Motor neuron (in vitro differentiated cells): ENCODE results near the gene SBK3. TPM values are rescaled to one million over a fixed set of nuclear protein-coding genes. Genes with fewer than 3 reads are reported as not detected.
A peak's percentile ranks its signal among the peaks of the same experiment; 100 is the strongest.
"Not testable (repeated sequence)": the region's sequence is repeated elsewhere in the genome, so short reads cannot be mapped to it uniquely, and the experiment has no call there.

Experiments used
- ATAC-seq, 8 experiments: fragments of 200-7000 bp; cut with Tn5 transposase; replicated peaks in 6 of 8; 2 replicates each; pipeline ENCODE4 v1.8.0; 2021; ENCODE audit warnings: mild to moderate bottlenecking in 8 of 8, moderate library complexity in 8 of 8
- H3K27ac ChIP-seq, 2 donors: fragments of 250-450 bp; sonication (Bioruptor Pico); 2 replicates each; pipeline ENCODE4 v1.9.0; 2021; ENCODE audit warnings: antibody characterized with exemption in 2 of 2, mild to moderate bottlenecking in 2 of 2, moderate library complexity in 1 of 2
- H3K4me1 ChIP-seq, 2 donors: fragments of 250-450 bp; sonication (Bioruptor Pico); replicated peaks in 1 of 2; 2 replicates each; pipeline ENCODE4 v1.6.1; 2021; ENCODE audit warnings: antibody characterized with exemption in 2 of 2, mild to moderate bottlenecking in 2 of 2, moderate library complexity in 1 of 2
- H3K4me3 ChIP-seq, 5 donors: fragments of 250-450 bp; sonication (Bioruptor Pico); 2 replicates each; pipeline ENCODE4 v1.9.0; 2021; ENCODE audit warnings: antibody characterized with exemption in 5 of 5, mild to moderate bottlenecking in 5 of 5, moderate library complexity in 4 of 5
- WGBS, 10 experiments: fragments of 450-650 bp; shearing (Covaris generic); methylation state at CpG; one replicate each; pipeline ENCODE4 v1.0.0; 2022; 5-methylcytosine and 5-hydroxymethylcytosine counted together
- in situ Hi-C, 9 experiments: fragments of 400-800 bp; cut with MboI; loops; one replicate each; pipeline ENCODE4 v1.15.0; 2021; ENCODE audit warnings: low sequenced_read_pairs in 9 of 9, low pct_unique_long_range_greater_than_20kb in 2 of 9; ENCODE audit not compliant: unreplicated experiment in 9 of 9
- total RNA-seq, 8 experiments: library from RNA; unstranded; fragments of 300-600 nt; gene quantifications; 2 replicates each; pipeline versions ENCODE4 v1.2.3 to v1.2.4, GENCODE V29; 2022

SBK3 gene
- total RNA-seq, 8 experiments from 2014 or later, result 0.14 to 1.1 (median 0.31) TPM; not detected in 3

DNA sequence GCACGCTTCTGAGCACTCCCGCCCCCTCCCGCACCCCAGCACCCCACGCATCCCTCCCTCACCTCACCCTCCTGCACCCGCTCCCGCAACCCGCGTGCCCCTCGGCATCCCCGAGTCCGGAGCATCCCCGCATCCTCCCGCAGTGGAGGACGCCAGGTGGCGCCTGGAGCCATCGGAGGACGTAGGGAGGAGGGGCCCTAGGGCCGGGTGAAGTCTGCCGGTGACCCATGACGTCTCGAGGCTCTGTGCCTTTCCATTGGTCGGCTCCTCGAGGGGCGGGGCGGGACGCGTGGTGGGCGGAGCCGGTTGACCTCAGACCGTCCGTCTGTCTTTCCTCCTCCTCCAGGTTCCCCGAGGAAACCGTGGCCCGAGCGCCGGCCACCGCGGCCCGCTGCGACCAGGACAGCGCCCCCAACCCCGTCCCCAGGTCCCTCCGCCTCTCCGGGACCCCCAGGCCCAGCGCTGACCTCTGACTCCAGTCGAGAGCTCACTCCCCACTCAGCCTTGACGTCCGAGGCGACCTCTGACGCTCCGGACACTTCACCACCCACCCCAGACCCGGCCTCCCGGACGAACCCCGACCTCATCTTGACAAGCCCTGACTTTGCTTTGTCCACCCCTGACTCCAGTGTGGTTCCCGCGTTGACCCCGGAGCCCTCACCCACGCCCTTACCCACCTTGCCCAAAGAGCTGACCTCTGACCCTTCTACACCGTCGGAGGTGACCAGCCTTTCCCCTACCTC, 28.3 kb downstream of the SBK3 start:
- 0% methylated on average over 3 of the region's 61 CpGs; no CpG with 5 or more reads in 9 of the 10 experiments for WGBS, 10 experiments
- Histone ChIP-seq H3K4me1 (peaks cover 4% of the 10 kb centered on the region in 2 donors), H3K27ac (peak overlapping the region; percentile 32 to 66), H3K4me3 (peak overlapping the region; percentile 18 to 33 (median 28))
- in situ Hi-C loops, result loop anchor here in 3 of 9 experiments (10.0 kb wide), 2 partner anchors 88 to 108 kb away; partner anchors contain the start of genes ZNF784 (in 2 of the 3), ZNF524 (in 1 of the 3) and ZNF865 (in 1 of the 3)
- ATAC-seq, result peak; percentile 95 to 99 (median 98)

DNA sequence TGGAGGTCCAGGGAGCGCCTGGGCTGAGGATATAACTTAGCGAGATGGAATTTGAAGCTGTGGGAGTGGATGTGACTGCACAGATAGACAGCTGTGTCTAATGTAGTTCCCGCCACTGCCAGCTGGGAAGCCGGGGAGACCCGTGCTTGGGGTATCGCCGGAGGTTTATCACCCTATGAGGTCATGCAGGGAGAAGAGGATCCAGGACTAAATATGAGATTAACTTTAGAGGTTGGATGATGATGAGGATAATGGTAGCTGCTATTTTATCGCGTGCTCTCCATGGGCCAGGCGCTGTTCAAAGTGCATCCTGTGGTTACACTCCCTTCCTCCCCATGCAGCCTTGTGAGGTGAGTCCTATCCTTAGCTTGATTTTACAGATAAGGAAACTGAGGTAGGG, 37.2 kb downstream of the SBK3 start:
- 49 to 100% (median 80%) methylated on average over 1 to 6 of the region's 10 CpGs; no CpG with 5 or more reads in 3 of the 10 experiments for WGBS, 10 experiments
- in situ Hi-C loops, result no loop called here

DNA sequence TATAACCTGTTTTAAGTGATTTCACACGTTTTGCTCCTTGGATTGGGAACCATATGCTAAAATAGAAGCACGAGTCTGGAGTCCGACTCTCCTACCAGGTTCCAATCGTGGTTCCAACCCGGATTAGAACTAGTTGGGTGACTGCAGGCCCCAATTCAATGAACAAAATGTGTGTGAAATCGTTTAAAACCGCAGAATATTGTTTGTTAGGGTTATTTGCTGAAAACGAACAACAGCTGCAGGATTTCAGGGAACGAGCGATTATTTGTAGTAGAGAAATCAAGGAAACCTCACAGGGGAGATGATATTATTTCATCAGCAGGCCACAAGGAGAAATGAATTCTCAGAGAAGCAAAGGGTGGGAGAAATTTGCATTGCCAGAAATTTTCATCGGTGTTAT, 40.4 kb downstream of the SBK3 start:
- in situ Hi-C loops, result no loop called here

More for the DNA sequence above, 37.2 kb downstream of the SBK3 start:
- Histone ChIP-seq H3K4me3 (no peak overlapping the region), H3K4me1 (no peaks in the 10 kb centered on the region), H3K27ac (no peak overlapping the region)
- no peak for ATAC-seq

DNA sequence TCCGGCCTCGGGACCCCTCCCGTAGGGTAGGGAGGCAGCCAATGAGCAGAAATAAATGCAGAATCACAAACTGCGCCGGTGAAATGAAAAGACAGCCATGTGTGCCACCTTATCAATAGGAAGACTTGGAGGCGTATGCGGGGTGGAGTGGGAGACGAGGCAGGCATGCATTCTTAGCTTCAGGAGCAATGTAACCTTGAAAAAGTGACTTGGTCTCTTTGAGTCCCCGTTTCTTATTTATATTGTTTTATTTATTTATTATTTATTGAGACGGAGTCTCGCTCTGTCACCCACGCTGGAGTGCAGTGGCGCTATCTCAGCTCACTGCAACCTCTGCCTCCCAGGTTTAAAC, 41.1 kb downstream of the SBK3 start:
- ATAC-seq, result no peak
- Histone ChIP-seq H3K27ac (peak overlapping the region in 1 of 2 donors; percentile 75), H3K4me1 (no peaks in the 10 kb centered on the region), H3K4me3 (peak overlapping the region in 4 of 5 donors; percentile 29 to 37 (median 34))
- 32 to 100% (median 41%) methylated on average over 1 to 13 of the region's 13 CpGs; no CpG with 5 or more reads in 1 of the 10 experiments for WGBS, 10 experiments
- in situ Hi-C loops, result no loop called here

More for the DNA sequence above, 40.4 kb downstream of the SBK3 start:
- ATAC-seq, result no peak
- H3K27ac ChIP-seq, result no peak overlapping the region
- no peaks in the 10 kb centered on the region for H3K4me1 ChIP-seq
- WGBS, 10 experiments, result 50 to 92% (median 76%) methylated on average over 2 to 11 of the region's 11 CpGs
- H3K4me3 ChIP-seq, result no peak overlapping the region

DNA sequence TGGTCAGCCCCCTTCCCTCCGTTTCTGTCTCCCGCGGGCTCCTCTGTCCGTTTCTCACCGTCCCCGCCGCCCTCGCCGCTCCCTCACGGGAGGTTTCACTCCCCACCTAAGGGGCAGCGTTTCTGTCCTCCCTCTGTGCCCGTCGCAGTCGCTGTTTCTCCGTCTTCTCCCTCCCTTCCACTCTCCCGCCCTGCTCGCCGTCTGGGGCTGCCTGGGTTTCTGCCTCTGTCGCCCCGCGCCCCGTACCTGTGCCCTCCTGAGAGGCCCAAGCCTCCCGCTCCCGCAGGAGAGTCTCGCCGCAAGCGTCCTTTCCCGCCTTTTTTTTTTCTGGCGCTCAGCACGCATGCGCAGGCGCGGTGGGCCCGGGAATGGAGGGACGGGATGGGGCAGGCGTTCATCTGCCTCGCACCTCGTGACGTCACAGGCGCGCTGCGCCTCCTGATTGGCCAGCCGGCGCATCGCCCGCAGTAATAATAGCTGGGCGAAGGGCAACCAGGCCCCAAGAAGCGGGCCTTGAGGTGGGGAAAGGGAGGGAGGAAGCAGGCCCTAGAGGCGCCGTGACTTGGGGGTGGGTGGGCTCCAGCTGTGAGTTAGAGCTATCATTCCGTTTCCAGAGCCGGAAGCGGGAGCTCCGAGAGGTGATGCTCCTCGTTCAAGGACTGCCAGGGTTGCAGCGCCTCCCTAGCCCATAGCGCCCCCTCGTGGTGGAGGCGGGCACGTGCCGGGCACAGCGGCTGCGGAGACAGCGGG, 41.7 kb downstream of the SBK3 start:
- Histone ChIP-seq H3K4me3 (peak overlapping the region; percentile 29 to 37 (median 32)), H3K27ac (peak overlapping the region; percentile 47 to 75), H3K4me1 (no peaks in the 10 kb centered on the region)
- peak; percentile 96 to 99 (median 98) for ATAC-seq
- WGBS, 10 experiments, result 0 to 92% (median 17%) methylated on average over 1 to 24 of the region's 64 CpGs; no CpG with 5 or more reads in 1 of the 10 experiments
- in situ Hi-C loops, result no loop called here

DNA sequence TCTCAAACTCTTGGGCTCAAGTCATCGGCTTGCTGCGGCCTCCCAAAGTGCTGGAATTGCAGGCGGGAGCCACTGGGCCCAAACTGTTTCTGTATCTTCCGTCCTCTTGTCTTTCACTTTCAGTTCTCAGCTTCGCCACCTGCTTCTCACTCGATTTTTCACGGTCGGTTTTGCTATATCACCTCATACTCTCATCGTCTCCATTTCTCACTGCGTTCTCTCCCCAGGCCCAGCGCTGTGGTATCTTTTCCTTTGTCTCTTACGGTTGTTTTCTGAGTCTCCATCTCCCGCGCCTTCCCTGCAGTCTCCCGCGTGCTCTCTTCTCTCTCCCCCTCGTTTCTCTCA, 42.2 kb downstream of the SBK3 start:
- 85 to 100% (median 93%) methylated on average over 1 to 17 of the region's 17 CpGs for WGBS, 10 experiments
- Histone ChIP-seq H3K4me3 (no peak overlapping the region), H3K27ac (no peak overlapping the region), H3K4me1 (no peaks in the 10 kb centered on the region)
- no peak for ATAC-seq
- in situ Hi-C loops, result no loop called here

DNA sequence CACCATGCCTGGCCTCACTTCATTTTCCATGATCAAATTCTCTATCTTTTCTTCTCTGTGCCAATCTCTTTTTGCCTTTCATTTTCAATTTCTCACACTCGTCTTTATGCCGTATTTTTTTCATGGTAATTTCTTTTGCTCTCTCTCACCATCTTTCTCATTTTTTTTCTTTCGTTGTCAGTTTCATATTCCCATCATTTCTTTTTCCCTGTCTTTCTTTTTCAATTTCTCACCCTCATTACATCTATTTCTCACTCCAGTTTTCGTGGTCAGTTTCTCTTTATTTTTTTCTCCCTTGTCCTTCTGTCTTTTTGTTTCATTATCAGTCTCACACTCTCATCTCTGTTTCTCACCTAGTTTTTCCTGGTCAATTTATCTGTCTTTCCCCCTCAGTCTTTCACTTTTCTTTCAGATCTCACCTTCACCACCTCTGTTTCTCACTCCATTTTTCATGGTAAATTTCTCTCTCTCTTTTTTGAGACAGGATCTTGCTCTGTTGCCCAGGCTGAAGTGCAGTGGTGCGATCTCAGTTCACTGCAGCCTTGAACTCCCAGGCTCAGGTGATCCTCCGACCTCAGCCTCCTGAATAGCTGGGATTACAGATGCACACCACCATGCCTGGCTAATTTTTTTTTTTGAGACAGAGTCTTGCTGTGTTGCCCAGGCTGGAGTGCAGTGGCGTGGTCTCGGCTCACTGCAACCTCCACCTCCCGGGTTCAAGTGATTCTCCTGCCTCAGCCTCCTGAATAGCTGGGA, 43.0 kb downstream of the SBK3 start:
- in situ Hi-C loops, result no loop called here
- no peak overlapping the region for H3K4me3 ChIP-seq
- no peak overlapping the region for H3K27ac ChIP-seq
- ATAC-seq, result no peak
- 60 to 100% (median 87%) methylated on average over 1 to 6 of the region's 9 CpGs for WGBS, 10 experiments
- H3K4me1 ChIP-seq, result no peaks in the 10 kb centered on the region

GRCh38 chr19:55500368-55500952, 44.9 kb downstream of the SBK3 start:
- Histone ChIP-seq H3K27ac (no peak overlapping the region), H3K4me1 (peaks cover 0 to 7% of the 10 kb centered on the region in 2 donors), H3K4me3 (no peak overlapping the region)
- in situ Hi-C loops, result no loop called here
- WGBS, 10 experiments, result 33 to 93% (median 91%) methylated on average over 1 to 7 of the region's 26 CpGs; no CpG with 5 or more reads in 6 of the 10 experiments
- ATAC-seq, result no peak

DNA sequence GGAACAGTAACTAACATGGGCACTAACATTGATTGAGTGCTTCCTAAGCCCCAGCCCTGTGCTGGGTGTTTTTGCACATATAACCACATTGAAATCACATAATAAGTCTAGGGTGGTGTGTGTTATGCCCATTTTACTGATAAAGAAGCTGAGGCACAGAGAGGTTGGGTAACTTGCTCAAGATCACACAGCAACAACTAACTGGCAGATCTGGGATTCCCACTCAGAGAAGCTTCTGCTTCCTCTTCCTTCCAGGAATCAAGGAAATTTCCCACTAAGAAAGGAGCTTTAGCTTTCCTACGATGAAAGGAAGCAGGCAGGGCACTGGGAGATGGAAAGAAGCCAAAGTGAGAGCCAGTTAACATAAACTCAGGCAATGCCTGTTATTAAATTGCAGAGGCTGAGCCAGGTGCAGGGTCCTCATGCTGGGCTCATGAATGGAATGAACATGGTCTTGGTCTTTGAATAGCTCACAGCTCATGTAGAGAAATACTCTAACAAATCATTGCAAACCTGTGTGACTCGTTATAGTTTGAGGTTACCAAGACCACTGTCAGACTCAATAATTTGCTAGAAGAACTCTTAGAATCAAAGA, 47.0 kb downstream of the SBK3 start:
- ATAC-seq, result no peak
- Histone ChIP-seq H3K27ac (no peak overlapping the region), H3K4me1 (peaks cover 0 to 7% of the 10 kb centered on the region in 2 donors), H3K4me3 (no peak overlapping the region)
- WGBS, 10 experiments, result 0 to 67% (median 46%) methylated on average over 1 to 2 of the region's 2 CpGs; no CpG with 5 or more reads in 2 of the 10 experiments
- in situ Hi-C loops, result loop anchor here in 1 of 9 experiments (25.0 kb wide), 1 partner anchor 361 kb away; the partner anchor contains the start of gene TNNT1

DNA sequence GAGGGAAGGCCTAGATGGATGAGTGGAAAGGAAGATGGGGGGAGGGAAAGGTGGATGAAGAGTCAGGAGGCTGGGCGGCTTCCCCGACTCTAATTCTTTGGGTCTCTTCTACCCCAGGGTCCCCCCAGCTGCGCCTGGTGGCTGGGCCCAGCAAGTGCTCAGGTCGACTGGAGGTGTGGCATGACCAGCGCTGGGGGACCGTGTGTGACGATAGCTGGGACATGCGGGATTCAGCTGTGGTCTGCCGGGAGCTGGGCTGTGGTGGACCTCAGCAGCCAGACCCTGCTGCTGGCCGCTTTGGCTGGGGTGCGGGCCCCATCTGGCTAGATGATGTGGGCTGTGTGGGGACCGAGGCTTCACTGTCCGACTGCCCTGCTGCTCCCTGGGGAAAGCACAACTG, 47.6 kb downstream of the SBK3 start:
- H3K4me3 ChIP-seq, result no peak overlapping the region
- in situ Hi-C loops, result loop anchor here in 1 of 9 experiments (25.0 kb wide), 1 partner anchor 360 kb away; the partner anchor contains the start of gene TNNT1
- peaks cover 0 to 7% of the 10 kb centered on the region in 2 donors for H3K4me1 ChIP-seq
- no peak for ATAC-seq
- no peak overlapping the region for H3K27ac ChIP-seq
- 83 to 100% (median 93%) methylated on average over 1 to 5 of the region's 13 CpGs; no CpG with 5 or more reads in 7 of the 10 experiments for WGBS, 10 experiments

DNA sequence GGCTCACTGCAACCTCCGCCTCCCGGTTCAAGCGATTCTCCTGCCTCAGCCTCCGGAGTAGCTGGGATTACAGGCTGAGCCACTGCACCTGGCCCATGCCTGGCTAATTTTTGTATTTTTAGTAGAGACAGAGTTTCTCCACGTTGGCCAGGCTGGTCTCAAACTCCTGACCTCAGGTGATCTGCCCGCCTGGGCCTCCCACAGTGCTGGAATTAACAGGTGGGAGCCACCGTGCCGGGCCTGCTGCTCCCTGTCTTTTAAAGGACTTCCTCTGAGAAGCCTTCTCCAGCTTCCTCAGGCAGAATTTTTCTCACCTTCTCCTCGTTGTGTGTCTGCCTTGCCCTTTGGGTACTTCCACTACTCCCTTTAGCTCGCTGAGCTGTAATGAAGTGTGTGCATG, 48.5 kb downstream of the SBK3 start:
- WGBS, 10 experiments, result 55 to 92% (median 85%) methylated on average over 4 to 10 of the region's 10 CpGs; no CpG with 5 or more reads in 2 of the 10 experiments
- ATAC-seq, H3K4me1 ChIP-seq, H3K4me3 ChIP-seq, H3K27ac ChIP-seq: not testable (repeated sequence)
- in situ Hi-C loops, result loop anchor here in 1 of 9 experiments (25.0 kb wide), 1 partner anchor 360 kb away; the partner anchor contains the start of gene TNNT1
